Endothelial cell (in vitro differentiated cells): ENCODE measurements around the gene CSNK1E. TPM values are rescaled to one million over a fixed set of nuclear protein-coding genes. Genes with fewer than 3 reads are reported as not detected.

Experiments used
- DNase-seq: peaks from one replicate; pipeline ENCODE4 v3.0.0; 2021; ENCODE audit warnings: low spot score
- H3K27ac Mint-ChIP-seq: one replicate; pipeline ENCODE4 v1.8.0; 2021; ENCODE audit warnings: mixed read lengths, inconsistent platforms; ENCODE audit not compliant: unreplicated experiment
- H3K27me3 Mint-ChIP-seq: one replicate; pipeline ENCODE4 v1.8.0; 2021; ENCODE audit warnings: mild to moderate bottlenecking, moderate library complexity, mixed read lengths, inconsistent platforms; ENCODE audit not compliant: unreplicated experiment
- H3K36me3 Mint-ChIP-seq: one replicate; pipeline ENCODE4 v1.8.0; 2021; ENCODE audit warnings: mild to moderate bottlenecking, low read depth, mixed read lengths, inconsistent platforms; ENCODE audit not compliant: unreplicated experiment
- H3K4me1 Mint-ChIP-seq: one replicate; pipeline ENCODE4 v1.8.0; 2021; ENCODE audit warnings: mild to moderate bottlenecking, mixed read lengths, inconsistent platforms; ENCODE audit not compliant: unreplicated experiment
- H3K4me3 Mint-ChIP-seq: one replicate; pipeline ENCODE4 v1.8.0; 2021; ENCODE audit warnings: mild to moderate bottlenecking, mixed read lengths, inconsistent platforms; ENCODE audit not compliant: unreplicated experiment
- H3K9me3 Mint-ChIP-seq: one replicate; pipeline ENCODE4 v1.8.0; 2021; ENCODE audit warnings: mixed read lengths, inconsistent platforms; ENCODE audit not compliant: unreplicated experiment
- CTCF ChIP-seq: fragments of 200-600 bp; sonication (generic); IDR thresholded peaks from one replicate; pipeline ENCODE4 v1.5.0; 2021; ENCODE audit warnings: antibody characterized with exemption; ENCODE audit not compliant: unreplicated experiment
- total RNA-seq: library from RNA; stranded (reverse); fragmentation: NEBNext Ultra II Directional; extraction: Animal tissue kit (Norgen Biotek cat#: 25700); gene quantifications from one replicate; pipeline ENCODE4 v1.2.1, GENCODE V29; 2021; ENCODE audit not compliant: unreplicated experiment

CSNK1E gene
- total RNA-seq, 1 donor from 2014 or later = 144 TPM

- H3K4me3 Mint-ChIP-seq = peak overlapping the region; percentile 99
- peaks cover 33% of the 10 kb centered on the region for H3K4me1 Mint-ChIP-seq
- DNase-seq = no peak
- H3K9me3 Mint-ChIP-seq = no peaks in the 10 kb centered on the region
- TF ChIP-seq CTCF = no peak
- peaks cover 8% of the 10 kb centered on the region for H3K36me3 Mint-ChIP-seq
- H3K27ac Mint-ChIP-seq = peak overlapping the region; percentile 74
- peaks cover 26% of the 10 kb centered on the region for H3K27me3 Mint-ChIP-seq
Measured at GRCh38 chr22:38314933-38315822, 2.1 kb downstream of the CSNK1E start.

- Mint-ChIP-seq H3K36me3 (peaks cover 8% of the 10 kb centered on the region), H3K4me3 (peak overlapping the region; percentile 31), H3K9me3 (no peaks in the 10 kb centered on the region), H3K27ac (peak overlapping the region; percentile 18), H3K27me3 (peaks cover 24% of the 10 kb centered on the region), H3K4me1 (peaks cover 32% of the 10 kb centered on the region)
- no peak for DNase-seq
- TF ChIP-seq CTCF = no peak
Measured at GRCh38 chr22:38314051-38314932, 2.9 kb downstream of the CSNK1E start.

- H3K27ac Mint-ChIP-seq = peak overlapping the region; percentile 70
- peaks cover 8% of the 10 kb centered on the region for H3K36me3 Mint-ChIP-seq
- H3K27me3 Mint-ChIP-seq = peaks cover 21% of the 10 kb centered on the region
- H3K4me3 Mint-ChIP-seq = peak overlapping the region; percentile 82
- no peak for DNase-seq
- TF ChIP-seq CTCF = no peak
- no peaks in the 10 kb centered on the region for H3K9me3 Mint-ChIP-seq
- peaks cover 26% of the 10 kb centered on the region for H3K4me1 Mint-ChIP-seq
Measured at GRCh38 chr22:38313384-38313955, 3.8 kb downstream of the CSNK1E start.

- no peak for DNase-seq
- Mint-ChIP-seq H3K36me3 (peaks cover 8% of the 10 kb centered on the region), H3K27me3 (peaks cover 16% of the 10 kb centered on the region), H3K9me3 (no peaks in the 10 kb centered on the region), H3K4me3 (no peak overlapping the region), H3K4me1 (peaks cover 17% of the 10 kb centered on the region), H3K27ac (no peak overlapping the region)
- TF ChIP-seq CTCF = no peak
Measured at GRCh38 chr22:38312261-38312800, 4.9 kb downstream of the CSNK1E start.
